Left renal cortex interstitium (tissue), 4 donors: ENCODE data around the gene DDX52. TPM values are rescaled to one million over a fixed set of nuclear protein-coding genes. Genes with fewer than 3 reads are reported as not detected.
A peak's percentile ranks its signal among the peaks of the same experiment; 100 is the strongest.

Experiments used
- DNase-seq, 4 donors: peaks; one replicate each; pipeline ENCODE4 v3.0.0-alpha.2; 2013; ENCODE audit warnings: low read depth in 4 of 4, low spot score in 2 of 4, missing footprints in 1 of 4
- polyA plus RNA-seq, 4 donors: library from polyadenylated mRNA; unstranded; fragments of 120-200 nt; gene quantifications; one replicate each; pipeline ENCODE4 v1.2.1, GENCODE V29; 2013; ENCODE audit not compliant: insufficient read length in 4 of 4

DDX52 gene
- polyA plus RNA-seq, 4 donors: 36.3 to 45.3 (median 42.1) TPM

GRCh38 chr17:37598145-37598544 lies 45.1 kb downstream of the DDX52 start:
- no peak for DNase-seq

- DNase-seq: no peak
Measured at GRCh38 chr17:37592291-37592690, 51.0 kb downstream of the DDX52 start.

GRCh38 chr17:37585066-37585465 lies 58.2 kb downstream of the DDX52 start:
- no peak for DNase-seq

DNA sequence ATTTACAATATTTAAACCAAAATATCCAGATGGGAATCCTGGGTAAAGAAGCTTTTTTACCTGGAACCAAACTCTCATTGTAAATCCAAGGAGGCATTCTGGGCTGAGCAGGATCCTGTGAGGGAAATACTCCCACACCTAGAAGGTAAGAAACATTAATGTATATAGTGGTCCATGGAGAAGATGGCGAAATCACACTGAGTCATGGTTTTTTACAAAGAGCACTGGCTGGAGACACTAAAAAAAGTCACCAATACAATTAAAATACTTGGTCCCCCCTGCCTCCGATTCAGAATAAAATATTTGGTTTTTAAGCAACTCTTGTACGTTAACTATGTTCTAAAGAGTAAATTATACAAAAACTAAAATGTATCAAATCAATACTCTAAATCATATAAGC lies 67.0 kb downstream of the DDX52 start:
- DNase-seq: no peak

- no peak for DNase-seq
Measured at GRCh38 chr17:37574427-37574826, 68.8 kb downstream of the DDX52 start.

DNA sequence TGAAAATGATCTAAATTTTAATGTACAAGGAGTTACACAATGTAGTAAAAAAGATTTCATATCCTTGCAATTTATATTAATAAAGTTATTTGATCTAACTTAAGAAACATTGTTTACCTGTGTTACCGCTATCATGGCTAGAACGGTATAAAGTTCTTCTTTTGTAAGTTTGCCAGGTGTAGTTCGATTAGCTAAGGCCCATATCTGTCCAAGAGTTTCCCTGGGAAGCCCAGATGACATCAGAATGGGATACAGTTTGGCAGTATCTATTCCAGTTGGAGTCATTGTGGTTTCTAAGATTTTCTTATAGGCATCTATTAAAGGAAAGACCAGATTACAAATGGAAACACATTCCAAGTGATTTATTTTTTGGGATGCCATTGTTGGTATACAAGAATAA lies 71.6 kb downstream of the DDX52 start:
- no peak for DNase-seq

DNA sequence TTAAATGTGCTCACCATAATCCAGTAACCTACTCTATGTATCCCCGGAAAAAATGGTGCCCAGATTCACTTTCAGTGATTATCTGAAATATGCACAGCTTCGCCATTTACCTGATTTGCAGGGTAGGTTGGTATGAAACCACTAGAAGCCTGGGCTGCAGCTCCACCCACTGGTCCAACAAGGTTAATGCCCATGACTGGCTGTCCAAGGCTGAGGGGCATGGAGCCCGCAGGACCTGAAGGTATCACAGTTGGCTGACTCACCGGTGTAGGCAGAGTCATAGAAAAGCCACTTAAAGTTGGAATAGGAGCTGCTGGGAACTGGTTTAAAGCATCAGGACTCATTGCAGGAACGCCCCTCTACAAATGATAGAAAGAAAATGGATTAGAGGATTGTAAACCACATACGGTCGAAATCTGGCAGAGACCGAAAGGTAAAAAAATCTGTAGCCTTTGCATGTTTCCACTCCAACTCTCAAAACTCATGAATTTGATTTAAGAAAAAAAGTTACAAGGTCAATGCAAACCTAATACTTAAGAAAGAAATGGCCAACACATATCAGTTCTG lies 72.6 kb downstream of the DDX52 start:
- peak in 1 of 4 donors; percentile 4 for DNase-seq

GRCh38 chr17:37568350-37569053 lies 74.7 kb downstream of the DDX52 start:
- no peak for DNase-seq

- DNase-seq: no peak
Measured at GRCh38 chr17:37567538-37567937, 75.7 kb downstream of the DDX52 start.

DNA sequence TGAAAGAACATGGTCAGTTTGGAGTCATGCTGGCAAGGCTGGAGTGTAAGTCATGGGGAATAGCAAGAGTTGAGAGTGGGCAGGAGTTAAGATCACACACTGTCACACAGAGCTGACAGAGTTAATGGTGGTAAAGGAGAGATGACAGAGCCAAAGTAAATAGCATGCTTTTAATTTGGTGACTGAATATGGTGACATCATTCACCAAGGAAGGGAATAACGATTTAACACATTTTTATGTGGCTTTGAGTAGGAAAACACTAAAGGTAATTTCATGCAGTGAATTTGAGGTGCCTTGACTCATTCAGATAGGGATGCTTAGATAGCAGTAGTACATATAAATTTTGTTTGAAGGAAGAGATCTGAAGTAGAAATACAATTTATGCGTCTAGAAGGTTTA lies 76.1 kb downstream of the DDX52 start:
- no peak for DNase-seq

DNA sequence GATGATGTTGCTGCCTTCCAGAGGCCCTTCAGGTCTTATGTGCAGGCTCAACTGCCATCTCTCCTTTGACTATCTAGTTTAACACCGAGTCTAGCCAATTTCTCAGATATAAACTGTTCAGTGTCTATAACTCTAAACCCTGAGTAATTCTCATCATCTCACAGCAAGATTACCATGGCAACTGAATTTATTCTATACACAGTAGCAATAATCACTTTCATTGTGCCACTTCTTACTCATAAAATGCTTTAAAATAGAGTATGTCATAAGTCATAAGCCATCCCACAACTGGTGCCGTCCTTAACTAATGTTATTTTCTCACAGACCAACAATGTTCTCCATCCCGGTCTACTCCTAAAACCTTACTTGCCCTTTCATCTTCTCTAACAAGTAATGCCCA lies 79.0 kb downstream of the DDX52 start:
- DNase-seq: no peak

- DNase-seq: no peak
Measured at GRCh38 chr17:37562016-37562745, 81.1 kb downstream of the DDX52 start.

Other genes starting within 250 kb of the DDX52 start
- gene ACACA, start 236.6 kb downstream of the DDX52 start, polyA plus RNA-seq: 10 to 100 TPM; 31.1 to 50.1 (median 38.6) TPM
- 10 to 100 TPM; 12.9 to 29.1 (median 26.9) TPM for gene TADA2A, start 236.6 kb downstream of the DDX52 start, polyA plus RNA-seq
- gene DUSP14, start 153.6 kb downstream of the DDX52 start, polyA plus RNA-seq: 10 to 100 TPM; 14.0 to 16.5 (median 15.3) TPM
- 10 to 100 TPM; 35.9 to 46.5 (median 42.4) TPM for gene SYNRG, start 34.0 kb downstream of the DDX52 start, polyA plus RNA-seq
- gene HNF1B, start 101.6 kb upstream of the DDX52 start, polyA plus RNA-seq: 100 to 1,000 TPM; 100 to 128 (median 113) TPM